Measurements from ENCODE around the gene DTD1. TPM values are rescaled to one million over a fixed set of nuclear protein-coding genes. Genes with fewer than 3 reads are reported as not detected.
"Not testable (repeated sequence)": the region's sequence is repeated elsewhere in the genome, so short reads cannot be mapped to it uniquely, and the experiment has no call there.

DTD1 gene
- polyA plus RNA-seq, 6 donors from 2014 or later: 32.8 to 58.4 (median 39.3) TPM

DNA sequence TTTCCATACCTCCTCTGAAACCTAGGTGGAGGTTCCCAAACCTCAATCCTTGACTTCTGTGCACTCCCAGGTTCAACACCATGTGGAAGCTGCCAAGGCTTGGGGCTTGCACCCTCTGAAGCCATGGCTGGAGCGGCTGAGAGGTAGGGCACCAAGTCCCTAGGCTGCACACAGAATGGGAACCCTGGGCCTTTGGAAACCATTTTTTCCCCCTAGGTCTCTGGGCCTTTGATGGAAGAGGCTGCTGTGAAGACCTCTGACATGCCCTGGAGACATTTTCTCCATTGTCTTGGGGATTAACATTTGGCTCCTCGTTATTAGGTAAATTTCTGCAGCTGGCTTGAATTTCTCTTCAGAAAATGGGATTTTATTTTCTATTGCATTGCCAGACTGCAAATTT, 199.2 kb downstream of the DTD1 start:
- not testable (repeated sequence) for H3K4me1 Mint-ChIP-seq; H3K27ac Mint-ChIP-seq; H3K4me3 Mint-ChIP-seq; DNase-seq; ATAC-seq (ENCODE audit: low read depth in 2 of 2)
- peaks cover 8 to 10% of the 10 kb centered on the region in 2 donors for H3K36me3 Mint-ChIP-seq
- peaks cover 0 to 12% (median 2%) of the 10 kb centered on the region in 7 donors for H3K9me3 Mint-ChIP-seq
- H3K27me3 Mint-ChIP-seq: peaks cover 58 to 76% (median 59%) of the 10 kb centered on the region in 3 donors

DNA sequence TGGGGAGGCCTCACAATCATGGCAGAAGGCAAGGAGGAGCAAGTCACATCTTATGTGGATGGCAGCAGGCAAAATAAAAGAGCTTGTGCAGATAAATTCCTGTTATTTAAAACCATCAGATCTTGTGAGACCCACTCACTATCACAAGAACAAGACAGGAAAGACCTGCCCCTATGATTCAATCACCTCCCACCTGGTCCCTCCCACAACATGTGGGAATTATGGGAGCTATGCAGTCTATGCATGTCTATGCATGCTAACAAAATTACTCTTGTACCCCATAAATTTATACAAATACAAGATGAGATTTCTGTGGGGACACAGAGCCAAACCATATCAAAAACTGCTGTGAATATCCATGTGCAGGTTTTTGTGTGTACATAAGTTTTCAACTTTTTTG, 200.2 kb downstream of the DTD1 start:
- peaks cover 10 to 16% of the 10 kb centered on the region in 2 donors for H3K36me3 Mint-ChIP-seq
- DNase-seq: no peak
- no peak overlapping the region for H3K4me3 Mint-ChIP-seq
- no peak overlapping the region for H3K27ac Mint-ChIP-seq
- H3K4me1 Mint-ChIP-seq: no peaks in the 10 kb centered on the region
- H3K27me3 Mint-ChIP-seq: peaks cover 60 to 83% (median 67%) of the 10 kb centered on the region in 3 donors
- peaks cover 0 to 12% (median 4%) of the 10 kb centered on the region in 7 donors for H3K9me3 Mint-ChIP-seq
- no peak for ATAC-seq (ENCODE audit: low read depth in 2 of 2)

DNA sequence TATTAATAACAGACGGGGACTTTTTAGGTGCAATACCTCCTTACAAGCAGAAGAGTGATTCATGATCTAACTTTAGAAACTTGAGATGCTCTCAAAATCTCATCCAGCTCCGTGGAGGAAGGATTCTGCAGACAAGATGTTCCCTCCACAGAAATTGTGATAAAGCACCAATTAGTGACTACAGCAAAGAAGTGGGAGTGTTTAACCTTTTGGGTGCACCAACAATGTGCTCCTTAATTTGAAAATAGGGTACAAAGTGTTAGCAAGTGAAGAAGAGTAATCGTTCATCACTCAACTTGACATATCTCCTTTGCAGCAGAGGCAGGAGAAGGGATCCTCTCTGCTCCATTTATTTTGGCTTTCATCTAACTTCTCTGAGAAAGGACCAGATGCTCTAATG, 202.9 kb downstream of the DTD1 start:
- Mint-ChIP-seq H3K36me3 (peaks cover 10 to 16% of the 10 kb centered on the region in 2 donors), H3K4me1 (peaks cover 0 to 18% (median 17%) of the 10 kb centered on the region in 3 donors), H3K27ac (no peak overlapping the region), H3K27me3 (peaks cover 43 to 60% (median 56%) of the 10 kb centered on the region in 3 donors), H3K9me3 (peaks cover 0 to 15% (median 4%) of the 10 kb centered on the region in 7 donors), H3K4me3 (no peak overlapping the region)
- ATAC-seq (ENCODE audit: low read depth in 2 of 2): no peak
- DNase-seq: no peak

DNA sequence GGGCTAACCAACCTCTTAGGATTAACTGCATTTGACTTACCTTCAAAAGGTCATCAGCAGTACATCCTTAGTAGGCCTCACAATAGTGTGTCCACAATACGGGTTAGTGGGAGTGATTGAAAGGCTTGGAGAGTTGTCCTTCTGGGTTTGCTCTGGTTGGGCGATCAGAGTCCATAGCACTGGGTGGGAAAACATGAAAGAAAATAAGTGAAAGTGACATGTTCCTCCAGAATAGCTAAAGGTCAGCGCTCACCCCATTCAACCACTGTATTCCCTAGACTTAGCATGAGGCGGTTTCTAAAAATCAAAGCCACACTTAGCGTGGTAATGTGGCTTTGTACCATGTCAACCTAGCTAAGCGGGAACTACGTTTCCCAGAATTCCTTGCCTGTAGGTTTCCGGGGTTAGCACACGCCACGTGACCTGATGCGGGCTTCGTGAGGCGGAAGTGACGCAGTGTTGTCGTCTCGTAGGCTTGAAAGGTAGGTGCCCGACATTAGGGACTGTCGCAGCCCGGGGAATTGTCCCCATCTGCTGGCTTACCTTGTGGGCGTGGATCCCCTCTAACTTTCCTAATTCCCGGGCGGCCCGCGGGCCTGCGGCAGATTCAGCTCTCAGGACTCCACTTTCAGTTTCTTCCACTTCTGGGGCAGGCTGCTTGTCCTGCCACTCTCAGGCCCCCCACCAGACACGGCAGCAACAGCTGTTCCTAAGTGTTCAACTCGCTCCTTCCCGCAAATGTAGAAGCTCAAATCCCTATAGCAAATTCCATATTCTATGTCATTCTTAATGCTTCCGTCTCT, 206.0 kb downstream of the DTD1 start:
- Mint-ChIP-seq H3K4me1 (peaks cover 0 to 21% (median 17%) of the 10 kb centered on the region in 3 donors), H3K9me3 (peaks cover 0 to 4% (median 0%) of the 10 kb centered on the region in 7 donors), H3K36me3 (peaks cover 0 to 8% of the 10 kb centered on the region in 2 donors), H3K27me3 (peaks cover 34 to 45% (median 39%) of the 10 kb centered on the region in 3 donors), H3K4me3 (peak overlapping the region; percentile 86 to 98 (median 98)), H3K27ac (peak overlapping the region; percentile 96 to 100 (median 99))
- peak; percentile 82 for DNase-seq
- peak; percentile 99 for ATAC-seq (ENCODE audit: low read depth in 2 of 2)

DNA sequence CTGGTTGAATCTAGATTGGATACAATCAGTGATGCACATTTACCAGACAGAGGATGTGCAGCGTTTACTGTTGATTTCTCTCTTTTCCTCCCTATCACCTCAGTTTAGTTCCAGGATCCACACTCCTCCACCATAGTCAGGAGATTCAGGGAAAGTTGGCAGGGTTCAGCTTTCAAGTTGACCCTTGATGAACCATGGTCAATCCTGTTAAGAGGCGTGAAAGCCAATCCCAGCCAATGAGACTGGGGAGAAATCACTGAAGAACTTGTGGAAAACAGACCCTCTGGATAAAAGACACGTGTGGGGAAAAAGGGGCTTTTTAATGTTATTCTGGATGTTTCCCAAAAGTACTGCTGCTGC, 206.6 kb downstream of the DTD1 start:
- ATAC-seq (ENCODE audit: low read depth in 2 of 2): no peak
- H3K9me3 Mint-ChIP-seq: peaks cover 0 to 4% (median 0%) of the 10 kb centered on the region in 7 donors
- peaks cover 0 to 8% of the 10 kb centered on the region in 2 donors for H3K36me3 Mint-ChIP-seq
- H3K4me3 Mint-ChIP-seq: peak overlapping the region; percentile 86 to 98 (median 98)
- H3K4me1 Mint-ChIP-seq: peaks cover 0 to 21% (median 17%) of the 10 kb centered on the region in 3 donors
- no peak for DNase-seq
- H3K27ac Mint-ChIP-seq: peak overlapping the region; percentile 96 to 100 (median 99)
- H3K27me3 Mint-ChIP-seq: peaks cover 34 to 47% (median 42%) of the 10 kb centered on the region in 3 donors

DNA sequence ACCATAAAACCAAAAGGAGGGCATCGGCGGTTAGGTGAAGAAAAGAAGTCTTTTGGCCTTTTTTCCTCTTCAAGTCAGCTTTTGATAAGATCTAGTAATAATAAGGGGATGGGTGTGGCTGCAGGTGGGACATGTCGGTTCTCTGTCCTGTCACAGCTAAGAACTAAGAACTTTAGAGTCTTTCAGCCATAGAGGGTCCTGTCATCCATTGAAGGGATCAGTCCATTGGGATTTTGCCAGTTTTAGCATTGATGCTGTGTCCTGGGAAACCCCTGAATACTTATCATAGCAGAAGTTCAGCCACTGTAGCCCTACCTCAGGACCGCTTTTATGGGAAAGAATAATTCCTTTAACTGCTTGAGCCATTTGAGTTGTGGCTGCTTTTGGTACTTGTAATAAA, 207.5 kb downstream of the DTD1 start:
- Mint-ChIP-seq H3K36me3 (peaks cover 0 to 8% of the 10 kb centered on the region in 2 donors), H3K27me3 (peaks cover 27 to 41% (median 34%) of the 10 kb centered on the region in 3 donors), H3K4me3 (peak overlapping the region in 4 of 8 donors; percentile 30 to 98 (median 98)), H3K27ac (peak overlapping the region in 3 of 6 donors; percentile 96 to 99 (median 99)), H3K4me1 (peaks cover 0 to 21% (median 17%) of the 10 kb centered on the region in 3 donors), H3K9me3 (peaks cover 0 to 4% (median 0%) of the 10 kb centered on the region in 7 donors)
- ATAC-seq (ENCODE audit: low read depth in 2 of 2): no peak
- DNase-seq: no peak

DNA sequence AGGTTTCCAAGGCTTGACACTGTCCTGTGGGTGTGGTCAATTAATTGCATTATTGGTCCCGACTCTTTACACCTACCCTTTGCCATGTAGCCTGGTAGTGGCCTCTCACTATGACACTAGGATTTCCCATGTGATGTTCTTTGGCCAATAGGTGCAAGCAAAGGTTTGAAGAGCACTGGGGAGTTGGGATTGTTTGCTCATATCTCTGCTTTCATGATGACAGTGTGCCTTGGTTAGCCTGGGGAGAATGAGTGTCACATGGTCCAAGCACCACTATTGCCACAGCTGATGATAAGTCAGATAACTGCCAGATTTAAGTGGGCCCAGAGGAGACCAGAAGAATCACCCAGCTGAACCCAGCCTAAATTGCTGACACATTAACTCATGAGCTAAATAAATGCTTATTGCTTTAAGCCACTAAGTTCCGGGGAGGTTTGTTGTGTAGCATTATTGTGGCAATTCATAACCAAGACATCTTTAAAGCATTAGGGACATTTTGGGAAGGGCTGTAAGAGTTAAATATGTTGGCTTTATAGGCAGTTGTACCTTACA, 208.5 kb downstream of the DTD1 start:
- Mint-ChIP-seq H3K27me3 (peaks cover 20 to 31% (median 24%) of the 10 kb centered on the region in 3 donors), H3K9me3 (peaks cover 0 to 4% (median 0%) of the 10 kb centered on the region in 7 donors), H3K4me1 (peaks cover 0 to 21% (median 17%) of the 10 kb centered on the region in 3 donors), H3K36me3 (peaks cover 0 to 8% of the 10 kb centered on the region in 2 donors), H3K4me3 (peak overlapping the region in 3 of 8 donors; percentile 21 to 65 (median 21)), H3K27ac (no peak overlapping the region)
- no peak for DNase-seq
- no peak for ATAC-seq (ENCODE audit: low read depth in 2 of 2)

DNA sequence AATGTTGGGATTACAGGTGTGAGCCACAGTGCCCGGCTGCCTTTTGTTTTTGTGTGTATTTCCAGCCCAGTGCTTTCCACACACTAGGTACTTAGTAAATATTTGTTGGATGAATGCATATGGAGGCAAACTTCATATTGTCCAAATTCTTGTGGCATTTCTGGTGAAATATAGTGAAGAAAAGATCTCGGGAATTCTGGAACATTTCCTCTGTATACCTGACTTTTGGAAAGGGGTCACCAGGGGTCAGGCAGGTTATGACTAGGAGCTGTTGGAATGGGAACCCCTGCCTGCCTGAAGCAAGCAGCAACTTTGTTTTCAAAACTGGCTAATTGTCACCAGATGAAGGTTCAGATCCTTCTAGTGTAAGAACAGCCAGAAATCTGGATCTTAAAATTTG, 213.7 kb downstream of the DTD1 start:
- H3K4me1 Mint-ChIP-seq: peaks cover 0 to 2% (median 0%) of the 10 kb centered on the region in 3 donors
- no peaks in the 10 kb centered on the region for H3K9me3 Mint-ChIP-seq
- ATAC-seq (ENCODE audit: low read depth in 2 of 2): no peak
- no peak overlapping the region for H3K4me3 Mint-ChIP-seq
- H3K27me3 Mint-ChIP-seq: peaks cover 10 to 29% (median 14%) of the 10 kb centered on the region in 3 donors
- no peak for DNase-seq
- H3K36me3 Mint-ChIP-seq: no peaks in the 10 kb centered on the region
- H3K27ac Mint-ChIP-seq: peak overlapping the region in 1 of 6 donors; percentile 63

DNA sequence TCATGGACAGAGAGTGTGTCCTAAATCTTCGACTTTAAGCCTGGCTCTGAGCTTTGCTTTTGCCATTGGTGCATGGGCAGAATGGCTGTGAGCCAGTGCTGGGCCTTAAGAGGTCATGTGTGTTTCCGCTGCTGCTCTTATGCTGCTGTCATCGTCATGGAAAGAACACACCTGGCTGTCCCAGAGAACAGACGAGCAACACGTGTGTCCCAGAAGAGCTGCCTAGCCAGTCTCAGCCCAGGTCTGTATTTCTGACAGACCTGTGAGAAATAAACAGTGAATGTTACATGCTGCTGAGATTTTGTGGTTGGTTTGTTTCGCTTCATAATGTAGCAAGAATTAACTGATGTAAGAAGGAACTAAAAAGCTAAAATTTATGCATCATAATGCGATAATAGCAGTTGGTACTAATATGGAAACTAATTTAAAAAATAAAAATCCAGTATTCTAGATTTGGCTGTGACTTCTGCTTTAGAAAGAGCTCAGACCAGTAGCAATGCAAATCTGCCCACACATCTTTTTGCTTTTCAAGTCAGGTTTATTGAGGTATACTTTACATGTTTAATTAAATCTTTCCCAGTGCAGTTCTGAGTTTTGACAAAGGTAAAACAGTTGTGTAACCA, 214.3 kb downstream of the DTD1 start:
- H3K4me1 Mint-ChIP-seq: peaks cover 0 to 2% (median 0%) of the 10 kb centered on the region in 3 donors
- DNase-seq: no peak
- peaks cover 10 to 29% (median 14%) of the 10 kb centered on the region in 3 donors for H3K27me3 Mint-ChIP-seq
- H3K27ac Mint-ChIP-seq: no peak overlapping the region
- no peaks in the 10 kb centered on the region for H3K36me3 Mint-ChIP-seq
- H3K4me3 Mint-ChIP-seq: no peak overlapping the region
- ATAC-seq (ENCODE audit: low read depth in 2 of 2): peak in 1 of 2 donors; percentile 25
- peaks cover 0 to 1% (median 0%) of the 10 kb centered on the region in 7 donors for H3K9me3 Mint-ChIP-seq

DNA sequence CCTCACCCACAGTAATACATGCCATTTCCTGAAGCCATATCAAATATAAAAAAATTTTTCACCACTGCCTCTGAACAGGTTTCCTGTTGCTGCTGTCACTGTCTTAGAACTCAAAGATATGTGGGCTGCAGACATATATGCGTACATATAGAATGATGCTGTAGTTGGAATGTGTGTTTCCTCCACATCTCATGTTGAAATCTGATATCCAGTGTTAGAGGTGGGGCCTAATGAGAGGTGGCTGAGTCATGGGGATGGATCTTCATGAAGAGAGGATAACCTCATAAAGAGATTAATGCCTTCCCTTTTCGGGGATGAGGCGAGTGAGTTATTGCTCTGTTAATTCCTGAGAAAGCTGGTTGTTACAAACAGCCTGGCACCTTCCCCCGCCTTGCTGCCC, 218.0 kb downstream of the DTD1 start:
- H3K9me3 Mint-ChIP-seq: peaks cover 0 to 1% (median 0%) of the 10 kb centered on the region in 7 donors
- no peak overlapping the region for H3K4me3 Mint-ChIP-seq
- ATAC-seq (ENCODE audit: low read depth in 2 of 2) (no peak), DNase-seq (no peak)
- peaks cover 3 to 28% (median 14%) of the 10 kb centered on the region in 3 donors for H3K27me3 Mint-ChIP-seq
- peaks cover 0 to 2% (median 0%) of the 10 kb centered on the region in 3 donors for H3K4me1 Mint-ChIP-seq
- peak overlapping the region in 1 of 6 donors; percentile 8 for H3K27ac Mint-ChIP-seq
- no peaks in the 10 kb centered on the region for H3K36me3 Mint-ChIP-seq

DNA sequence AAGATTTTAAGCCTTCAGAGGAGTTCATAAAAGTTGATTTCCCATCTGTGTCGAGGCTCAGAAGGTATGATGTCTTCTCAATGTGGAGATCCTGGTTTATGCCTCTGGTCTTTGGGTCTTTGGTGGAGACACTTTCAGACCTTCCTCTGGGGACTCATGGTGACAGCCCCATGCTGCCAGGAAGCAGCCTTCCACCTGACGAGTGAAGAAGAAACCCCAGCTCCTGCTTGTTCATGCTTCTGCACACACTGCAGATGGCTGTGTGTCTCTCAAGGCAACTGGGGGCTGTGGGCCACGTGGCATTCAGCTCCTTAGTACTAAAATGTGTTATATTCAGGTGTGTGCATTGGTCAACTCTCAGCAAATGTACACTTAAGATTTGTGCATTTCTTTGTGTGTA, 220.9 kb downstream of the DTD1 start:
- Mint-ChIP-seq H3K27me3 (peaks cover 8 to 32% (median 21%) of the 10 kb centered on the region in 3 donors), H3K9me3 (peaks cover 0 to 1% (median 0%) of the 10 kb centered on the region in 7 donors), H3K4me1 (peaks cover 0 to 2% (median 0%) of the 10 kb centered on the region in 3 donors), H3K36me3 (no peaks in the 10 kb centered on the region), H3K4me3 (no peak overlapping the region), H3K27ac (no peak overlapping the region)
- DNase-seq (no peak), ATAC-seq (ENCODE audit: low read depth in 2 of 2) (no peak)

DNA sequence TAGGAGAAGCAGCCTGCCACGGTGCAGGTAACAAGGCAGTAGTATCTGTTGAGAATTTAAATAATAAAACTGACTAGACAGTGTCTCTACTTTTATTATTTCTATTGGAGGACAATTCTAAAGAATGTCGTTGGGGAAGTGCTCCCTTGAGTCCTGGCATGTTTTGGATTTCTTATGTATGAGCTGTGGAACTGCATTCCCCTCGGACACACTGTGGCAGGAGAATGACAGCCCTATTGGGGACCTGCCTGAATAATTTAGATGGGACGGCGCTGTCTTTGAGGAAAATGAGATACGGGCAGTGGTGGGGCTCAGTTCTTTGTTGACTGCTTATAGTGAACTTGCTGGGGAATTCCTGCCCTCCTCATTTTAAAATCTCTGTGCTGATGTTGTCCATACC, 223.3 kb downstream of the DTD1 start:
- H3K4me1 Mint-ChIP-seq: no peaks in the 10 kb centered on the region
- H3K27me3 Mint-ChIP-seq: peaks cover 4 to 28% (median 17%) of the 10 kb centered on the region in 3 donors
- no peak overlapping the region for H3K27ac Mint-ChIP-seq
- DNase-seq (no peak), ATAC-seq (ENCODE audit: low read depth in 2 of 2) (no peak)
- no peak overlapping the region for H3K4me3 Mint-ChIP-seq
- peaks cover 0 to 3% (median 0%) of the 10 kb centered on the region in 7 donors for H3K9me3 Mint-ChIP-seq
- no peaks in the 10 kb centered on the region for H3K36me3 Mint-ChIP-seq

DNA sequence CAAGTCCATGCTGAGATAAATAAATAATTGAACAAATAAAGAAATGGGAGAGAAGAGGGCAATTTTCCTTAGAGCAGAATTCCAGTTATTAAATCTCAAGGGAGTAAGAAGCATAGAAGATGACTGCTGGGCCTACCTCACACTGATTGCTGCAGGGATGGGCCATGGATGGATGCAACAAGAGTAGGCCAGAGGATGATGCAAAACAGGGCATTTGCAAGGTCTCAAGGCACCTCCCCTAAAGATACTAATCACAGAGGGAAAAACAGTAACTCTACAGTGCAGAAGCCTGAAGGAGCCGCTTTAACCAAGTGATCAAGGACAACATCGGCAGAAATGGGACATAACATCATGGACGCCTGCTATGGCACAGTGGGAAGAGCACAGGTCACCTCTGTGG, 224.1 kb downstream of the DTD1 start:
- H3K4me1 Mint-ChIP-seq: no peaks in the 10 kb centered on the region
- H3K4me3 Mint-ChIP-seq: no peak overlapping the region
- H3K36me3 Mint-ChIP-seq: no peaks in the 10 kb centered on the region
- H3K27me3 Mint-ChIP-seq: peaks cover 4 to 28% (median 19%) of the 10 kb centered on the region in 3 donors
- H3K9me3 Mint-ChIP-seq: peaks cover 0 to 2% (median 0%) of the 10 kb centered on the region in 7 donors
- no peak overlapping the region for H3K27ac Mint-ChIP-seq
- ATAC-seq (ENCODE audit: low read depth in 2 of 2) (no peak), DNase-seq (no peak)
